HepG2 (cell line): ENCODE measurements around the gene CTDSP2. TPM values are rescaled to one million over a fixed set of nuclear protein-coding genes. Genes with fewer than 3 reads are reported as not detected.

Experiments used
- BORCS8-MEF2B ChIP-seq: sonication (generic); formaldehyde crosslinking; IDR thresholded peaks from 2 replicates; pipeline ENCODE4 v1.8.0; 2022; ENCODE audit warnings: mild to moderate bottlenecking, missing genetic modification reagents
- FOXM1 ChIP-seq: sonication (generic); formaldehyde crosslinking; IDR thresholded peaks from 2 replicates; pipeline ENCODE4 v1.5.0; 2020; ENCODE audit warnings: missing genetic modification reagents
- HMG20A ChIP-seq: IDR thresholded peaks from 2 replicates; pipeline ENCODE4 v1.6.1; 2016; ENCODE audit warnings: borderline replicate concordance
- IRX3 ChIP-seq: sonication (generic); formaldehyde crosslinking; IDR thresholded peaks from 2 replicates; pipeline ENCODE4 v1.8.1; 2023; ENCODE audit warnings: mild to moderate bottlenecking, low read depth, missing genetic modification reagents, borderline replicate concordance
- KMT2B ChIP-seq: IDR thresholded peaks from 2 replicates; pipeline ENCODE4 v1.6.1; 2016; ENCODE audit warnings: missing genetic modification reagents, missing compliant biosample characterization
- MYNN ChIP-seq: sonication (generic); formaldehyde crosslinking; IDR thresholded peaks from 2 replicates; pipeline ENCODE4 v1.4.0; 2020; ENCODE audit warnings: mild to moderate bottlenecking, low read depth, missing genetic modification reagents
- NCOA5 ChIP-seq: sonication (generic); formaldehyde crosslinking; IDR thresholded peaks from 2 replicates; pipeline ENCODE4 v1.4.0; 2020; ENCODE audit warnings: missing genetic modification reagents
- SOX13 ChIP-seq, 3 experiments: fragments of 450-650 bp in 1 of 3; sonication (generic) in 1 of 3; formaldehyde crosslinking in 1 of 3; IDR thresholded peaks in 2 of 3; conservative IDR thresholded peaks in 1 of 3; 2 replicates each; pipeline versions ENCODE4 v1.5.0 to v1.6.1; 2016 to 2020; ENCODE audit warnings: antibody characterized with exemption in 1 of 3, mild to moderate bottlenecking in 1 of 3, missing compliant biosample characterization in 1 of 3, missing genetic modification reagents in 1 of 3, moderate library complexity in 1 of 3
- TAF15 ChIP-seq: fragments of 200-400 bp; formaldehyde crosslinking; IDR thresholded peaks from one replicate; pipeline ENCODE4 v1.6.1; 2018; ENCODE audit warnings: mild to moderate bottlenecking, low read depth, low read length; ENCODE audit not compliant: poor library complexity, severe bottlenecking
- TSC22D2 ChIP-seq: sonication (generic); formaldehyde crosslinking; IDR thresholded peaks from 2 replicates; pipeline ENCODE4 v1.5.1; 2020; ENCODE audit warnings: missing genetic modification reagents, mild to moderate bottlenecking, borderline replicate concordance
- ZBTB21 ChIP-seq: sonication (generic); formaldehyde crosslinking; IDR thresholded peaks from 2 replicates; pipeline ENCODE4 v1.4.0; 2020; ENCODE audit warnings: missing genetic modification reagents
- ZMYM3 ChIP-seq: sonication (generic); formaldehyde crosslinking; IDR thresholded peaks from 2 replicates; pipeline ENCODE4 v1.5.1; 2020; ENCODE audit warnings: mild to moderate bottlenecking, missing genetic modification reagents
- ZNF335 ChIP-seq: sonication (generic); formaldehyde crosslinking; IDR thresholded peaks from 2 replicates; pipeline ENCODE4 v1.4.0; 2020; ENCODE audit warnings: missing genetic modification reagents
- ZNF33B ChIP-seq: sonication (generic); formaldehyde crosslinking; IDR thresholded peaks from 2 replicates; pipeline ENCODE4 v1.5.1; 2020; ENCODE audit warnings: mild to moderate bottlenecking, missing genetic modification reagents
- ZNF841 ChIP-seq: sonication (generic); formaldehyde crosslinking; IDR thresholded peaks from 2 replicates; pipeline ENCODE4 v1.8.1; 2023; ENCODE audit warnings: missing genetic modification reagents, borderline replicate concordance
- ZZZ3 ChIP-seq: sonication (generic); formaldehyde crosslinking; IDR thresholded peaks from 2 replicates; pipeline ENCODE4 v1.4.0; 2020; ENCODE audit warnings: missing genetic modification reagents, mild to moderate bottlenecking, borderline replicate concordance
- polyA plus RNA-seq, 8 experiments: library from polyadenylated mRNA; depleted of rRNA in 3 of 8; stranded (reverse) in 7 of 8; unstranded in 1 of 8; fragments of >200 nt; fragmentation: Illumina TruSeq in 4 of 8; extraction: Trizol in 4 of 8; gene quantifications; 2 replicates each; pipeline versions ENCODE4 v1.2.1 to v1.2.3, GENCODE V29; 2011 to 2016; ENCODE audit warnings: low read depth in 4 of 8, missing spikeins in 1 of 8, mixed read lengths in 1 of 8; ENCODE audit not compliant: insufficient read depth in 1 of 8
- total RNA-seq, 5 experiments: library from RNA; depleted of rRNA; stranded (reverse); fragments of >200 nt; fragmentation: Illumina TruSeq; extraction: Trizol; gene quantifications; 2 replicates each; pipeline ENCODE4 v1.2.3, GENCODE V29; 2016; ENCODE audit warnings: low read depth in 1 of 5
- TF ChIP-seq, protein P1 (sequence below): sonication (generic); formaldehyde crosslinking; IDR thresholded peaks from 2 replicates; pipeline ENCODE4 v1.4.0; 2020; ENCODE audit warnings: missing genetic modification reagents
- TF ChIP-seq, protein P2 (sequence below): sonication (generic); formaldehyde crosslinking; IDR thresholded peaks from 2 replicates; pipeline ENCODE4 v1.5.0; 2020; ENCODE audit warnings: missing genetic modification reagents, mild to moderate bottlenecking, borderline replicate concordance
- TF ChIP-seq, protein P3 (sequence below): sonication (generic); formaldehyde crosslinking; IDR thresholded peaks from 2 replicates; pipeline ENCODE4 v1.5.1; 2020; ENCODE audit warnings: missing genetic modification reagents, mild to moderate bottlenecking, borderline replicate concordance

The CTDSP2 gene
- total and polyA plus RNA-seq, 2 of the 13 experiments (the other 11 are each of a cell fraction or from before 2014, with no cell fraction given), result 38.1 to 82.5 TPM

DNA sequence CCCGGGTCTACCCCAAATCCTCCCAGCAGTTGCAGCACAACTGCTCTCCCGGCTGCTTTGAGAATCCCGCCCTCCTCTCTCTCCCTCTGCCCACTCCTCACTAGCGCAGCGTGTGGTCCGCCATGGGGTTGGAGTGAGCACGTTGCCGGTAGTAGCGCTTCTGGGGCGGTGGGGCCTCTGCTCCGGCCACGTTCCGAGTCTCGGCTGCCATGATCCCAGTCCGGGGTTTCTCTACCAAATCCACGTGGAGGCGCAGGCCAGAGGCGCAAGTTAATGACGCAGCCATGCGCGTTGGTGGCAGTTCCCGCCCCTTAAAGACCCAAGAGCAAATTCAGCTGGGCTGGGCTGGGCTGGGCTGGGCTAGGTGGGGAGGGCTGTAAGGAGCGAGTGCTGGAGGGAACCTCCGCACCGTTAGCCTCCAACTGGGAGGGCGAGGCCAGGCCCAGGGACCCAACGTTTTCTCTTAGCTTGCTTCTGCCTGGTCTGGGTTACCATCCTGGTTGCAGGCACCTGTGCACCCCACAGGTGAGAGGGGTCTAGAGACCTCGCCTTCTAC, 74.6 kb downstream of the CTDSP2 start, which contains the start of gene METTL1 (continued):
- 0 out of 2 replicates have a peak, but pooled peaks have one; percentile 46 for TF ChIP-seq ZNF335 (CRISPR knock-in tag)
- TF ChIP-seq KMT2B (CRISPR knock-in tag), result peak; percentile 86
- TF ChIP-seq NCOA5, result no peak
- peak; percentile 9; the same call in 1 of the 2 replicates for TF ChIP-seq ZMYM3 (CRISPR knock-in tag)
- peak; percentile 88; the same call in 1 of the 2 replicates for TF ChIP-seq TSC22D2 (CRISPR knock-in tag)
- TF ChIP-seq ZZZ3 (CRISPR knock-in tag), result no peak; the same call in 1 of the 2 replicates
- TF ChIP-seq, protein P1, sequence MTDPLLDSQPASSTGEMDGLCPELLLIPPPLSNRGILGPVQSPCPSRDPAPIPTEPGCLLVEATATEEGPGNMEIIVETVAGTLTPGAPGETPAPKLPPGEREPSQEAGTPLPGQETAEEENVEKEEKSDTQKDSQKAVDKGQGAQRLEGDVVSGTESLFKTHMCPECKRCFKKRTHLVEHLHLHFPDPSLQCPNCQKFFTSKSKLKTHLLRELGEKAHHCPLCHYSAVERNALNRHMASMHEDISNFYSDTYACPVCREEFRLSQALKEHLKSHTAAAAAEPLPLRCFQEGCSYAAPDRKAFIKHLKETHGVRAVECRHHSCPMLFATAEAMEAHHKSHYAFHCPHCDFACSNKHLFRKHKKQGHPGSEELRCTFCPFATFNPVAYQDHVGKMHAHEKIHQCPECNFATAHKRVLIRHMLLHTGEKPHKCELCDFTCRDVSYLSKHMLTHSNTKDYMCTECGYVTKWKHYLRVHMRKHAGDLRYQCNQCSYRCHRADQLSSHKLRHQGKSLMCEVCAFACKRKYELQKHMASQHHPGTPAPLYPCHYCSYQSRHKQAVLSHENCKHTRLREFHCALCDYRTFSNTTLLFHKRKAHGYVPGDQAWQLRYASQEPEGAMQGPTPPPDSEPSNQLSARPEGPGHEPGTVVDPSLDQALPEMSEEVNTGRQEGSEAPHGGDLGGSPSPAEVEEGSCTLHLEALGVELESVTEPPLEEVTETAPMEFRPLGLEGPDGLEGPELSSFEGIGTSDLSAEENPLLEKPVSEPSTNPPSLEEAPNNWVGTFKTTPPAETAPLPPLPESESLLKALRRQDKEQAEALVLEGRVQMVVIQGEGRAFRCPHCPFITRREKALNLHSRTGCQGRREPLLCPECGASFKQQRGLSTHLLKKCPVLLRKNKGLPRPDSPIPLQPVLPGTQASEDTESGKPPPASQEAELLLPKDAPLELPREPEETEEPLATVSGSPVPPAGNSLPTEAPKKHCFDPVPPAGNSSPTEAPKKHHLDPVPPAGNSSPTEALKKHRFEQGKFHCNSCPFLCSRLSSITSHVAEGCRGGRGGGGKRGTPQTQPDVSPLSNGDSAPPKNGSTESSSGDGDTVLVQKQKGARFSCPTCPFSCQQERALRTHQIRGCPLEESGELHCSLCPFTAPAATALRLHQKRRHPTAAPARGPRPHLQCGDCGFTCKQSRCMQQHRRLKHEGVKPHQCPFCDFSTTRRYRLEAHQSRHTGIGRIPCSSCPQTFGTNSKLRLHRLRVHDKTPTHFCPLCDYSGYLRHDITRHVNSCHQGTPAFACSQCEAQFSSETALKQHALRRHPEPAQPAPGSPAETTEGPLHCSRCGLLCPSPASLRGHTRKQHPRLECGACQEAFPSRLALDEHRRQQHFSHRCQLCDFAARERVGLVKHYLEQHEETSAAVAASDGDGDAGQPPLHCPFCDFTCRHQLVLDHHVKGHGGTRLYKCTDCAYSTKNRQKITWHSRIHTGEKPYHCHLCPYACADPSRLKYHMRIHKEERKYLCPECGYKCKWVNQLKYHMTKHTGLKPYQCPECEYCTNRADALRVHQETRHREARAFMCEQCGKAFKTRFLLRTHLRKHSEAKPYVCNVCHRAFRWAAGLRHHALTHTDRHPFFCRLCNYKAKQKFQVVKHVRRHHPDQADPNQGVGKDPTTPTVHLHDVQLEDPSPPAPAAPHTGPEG (CRISPR knock-in tag), result no peak; the same call in 1 of the 2 replicates
- TF ChIP-seq TAF15, result no peak
- no peak for TF ChIP-seq FOXM1
- TF ChIP-seq ZBTB21 (CRISPR knock-in tag), result no peak; the same call in 1 of the 2 replicates
- no peak for TF ChIP-seq SOX13 (IDR thresholded peaks at IDR 0.05)
- TF ChIP-seq SOX13 (CRISPR knock-in tag; conservative IDR thresholded peaks at IDR 0.05 in 1 of 2, IDR thresholded peaks at IDR 0.05 in 1 of 2), result no peak; a peak in 1 of 4 replicates
- TF ChIP-seq, protein P2, sequence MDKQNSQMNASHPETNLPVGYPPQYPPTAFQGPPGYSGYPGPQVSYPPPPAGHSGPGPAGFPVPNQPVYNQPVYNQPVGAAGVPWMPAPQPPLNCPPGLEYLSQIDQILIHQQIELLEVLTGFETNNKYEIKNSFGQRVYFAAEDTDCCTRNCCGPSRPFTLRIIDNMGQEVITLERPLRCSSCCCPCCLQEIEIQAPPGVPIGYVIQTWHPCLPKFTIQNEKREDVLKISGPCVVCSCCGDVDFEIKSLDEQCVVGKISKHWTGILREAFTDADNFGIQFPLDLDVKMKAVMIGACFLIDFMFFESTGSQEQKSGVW (CRISPR knock-in tag), result no peak; the same call in 1 of the 2 replicates
- no peak for TF ChIP-seq ZNF841 (CRISPR knock-in tag)
- TF ChIP-seq ZNF33B, result peak; percentile 41; the same call in 1 of the 2 replicates
- TF ChIP-seq, protein P3, sequence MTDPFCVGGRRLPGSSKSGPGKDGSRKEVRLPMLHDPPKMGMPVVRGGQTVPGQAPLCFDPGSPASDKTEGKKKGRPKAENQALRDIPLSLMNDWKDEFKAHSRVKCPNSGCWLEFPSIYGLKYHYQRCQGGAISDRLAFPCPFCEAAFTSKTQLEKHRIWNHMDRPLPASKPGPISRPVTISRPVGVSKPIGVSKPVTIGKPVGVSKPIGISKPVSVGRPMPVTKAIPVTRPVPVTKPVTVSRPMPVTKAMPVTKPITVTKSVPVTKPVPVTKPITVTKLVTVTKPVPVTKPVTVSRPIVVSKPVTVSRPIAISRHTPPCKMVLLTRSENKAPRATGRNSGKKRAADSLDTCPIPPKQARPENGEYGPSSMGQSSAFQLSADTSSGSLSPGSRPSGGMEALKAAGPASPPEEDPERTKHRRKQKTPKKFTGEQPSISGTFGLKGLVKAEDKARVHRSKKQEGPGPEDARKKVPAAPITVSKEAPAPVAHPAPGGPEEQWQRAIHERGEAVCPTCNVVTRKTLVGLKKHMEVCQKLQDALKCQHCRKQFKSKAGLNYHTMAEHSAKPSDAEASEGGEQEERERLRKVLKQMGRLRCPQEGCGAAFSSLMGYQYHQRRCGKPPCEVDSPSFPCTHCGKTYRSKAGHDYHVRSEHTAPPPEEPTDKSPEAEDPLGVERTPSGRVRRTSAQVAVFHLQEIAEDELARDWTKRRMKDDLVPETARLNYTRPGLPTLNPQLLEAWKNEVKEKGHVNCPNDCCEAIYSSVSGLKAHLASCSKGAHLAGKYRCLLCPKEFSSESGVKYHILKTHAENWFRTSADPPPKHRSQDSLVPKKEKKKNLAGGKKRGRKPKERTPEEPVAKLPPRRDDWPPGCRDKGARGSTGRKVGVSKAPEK (CRISPR knock-in tag), result 0 out of 2 replicates have a peak, but pooled peaks have one; percentile 28
- TF ChIP-seq HMG20A, result no peak
- TF ChIP-seq MYNN, result peak; percentile 75; the same call in 1 of the 2 replicates
- peak; percentile 96 for TF ChIP-seq BORCS8-MEF2B (CRISPR knock-in tag)
- TF ChIP-seq IRX3, result peak; percentile 80; the same call in 1 of the 2 replicates
